Osteoblast (primary cell): Measurements from ENCODE around the gene CPED1. TPM values are rescaled to one million over a fixed set of nuclear protein-coding genes. Genes with fewer than 3 reads are reported as not detected.
"Not testable (repeated sequence)": the region's sequence is repeated elsewhere in the genome, so short reads cannot be mapped to it uniquely, and the experiment has no call there.

Experiments
- DNase-seq: peaks from one replicate; pipeline ENCODE4 v3.0.0; 2011; ENCODE audit warnings: low spot score, mixed read lengths; ENCODE audit not compliant: insufficient read length; ENCODE audit errors: missing footprints
- H2AFZ ChIP-seq: 2 replicates; pipeline ENCODE4 v1.6.0; 2011; ENCODE audit warnings: mild to moderate bottlenecking, low read length
- H3K27ac ChIP-seq: 2 replicates; pipeline ENCODE4 v1.5.1; 2011; ENCODE audit warnings: mild to moderate bottlenecking, low read depth, low read length, moderate library complexity
- H3K27me3 ChIP-seq: 2 replicates; pipeline ENCODE4 v1.6.0; 2012; ENCODE audit warnings: mild to moderate bottlenecking, control low read depth, inconsistent platforms, low read length, moderate library complexity; ENCODE audit not compliant: insufficient read depth
- H3K36me3 ChIP-seq: 2 replicates; pipeline ENCODE4 v1.5.1; 2011; ENCODE audit warnings: mild to moderate bottlenecking, low read length, control low read depth, moderate library complexity; ENCODE audit not compliant: insufficient read depth
- H3K4me1 ChIP-seq: 2 replicates; pipeline ENCODE4 v1.5.1; 2011; ENCODE audit warnings: mild to moderate bottlenecking, low read length, control low read depth, moderate library complexity; ENCODE audit not compliant: insufficient read depth
- H3K4me2 ChIP-seq: 2 replicates; pipeline ENCODE4 v1.6.0; 2011; ENCODE audit warnings: mild to moderate bottlenecking, low read length; ENCODE audit not compliant: insufficient read depth
- H3K4me3 ChIP-seq: fragments of 200-600 bp; sonication (generic); 3 replicates; pipeline ENCODE4 v1.5.1; 2012; ENCODE audit warnings: mild to moderate bottlenecking, low read length, inconsistent platforms; ENCODE audit not compliant: insufficient read depth
- H3K79me2 ChIP-seq: 2 replicates; pipeline ENCODE4 v1.6.0; 2012; ENCODE audit warnings: mild to moderate bottlenecking, low read length, control low read depth, inconsistent platforms; ENCODE audit not compliant: insufficient read depth
- H3K9me3 ChIP-seq: 2 replicates; pipeline ENCODE4 v1.5.1; 2011; ENCODE audit warnings: low read depth, low read length, control low read depth
- H4K20me1 ChIP-seq: 2 replicates; pipeline ENCODE4 v1.6.0; 2012; ENCODE audit warnings: mild to moderate bottlenecking, low read length, control low read depth; ENCODE audit not compliant: insufficient read depth
- CTCF ChIP-seq: IDR thresholded peaks from 2 replicates; pipeline ENCODE4 v1.5.1; 2011; ENCODE audit warnings: mild to moderate bottlenecking, low read depth, low read length, moderate library complexity; ENCODE audit errors: extremely low read depth
- total RNA-seq: library from RNA; depleted of rRNA; stranded (reverse); fragments of >200 nt; gene quantifications from 2 replicates; pipeline ENCODE4 v1.2.3, GENCODE V29; 2012

Gene CPED1
- total RNA-seq, 1 donor: 30.8 TPM

DNA sequence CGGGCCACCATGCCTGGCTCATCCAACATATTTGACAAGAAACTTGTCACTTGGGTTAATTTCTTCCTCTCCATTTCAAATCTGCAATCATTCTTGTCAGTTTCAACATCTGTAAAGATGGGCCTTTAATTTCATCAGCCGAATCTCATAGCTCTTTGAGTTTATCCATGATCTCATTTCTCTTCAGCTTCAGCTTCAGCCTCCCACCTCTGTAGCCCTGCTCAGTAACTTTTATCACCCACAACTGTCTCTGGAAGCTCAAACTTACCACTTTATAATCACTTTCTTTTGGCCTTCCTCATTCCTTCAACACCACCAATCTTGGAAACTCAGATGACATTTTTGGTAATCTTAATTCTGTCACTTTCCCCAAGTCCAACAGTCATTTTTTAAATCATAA lies 83.2 kb downstream of the CPED1 start:
- Histone ChIP-seq H3K79me2 (peaks cover 2% of the 10 kb centered on the region), H3K4me2 (no peak overlapping the region), H3K27ac (no peak overlapping the region), H3K27me3 (no peaks in the 10 kb centered on the region), H2AFZ (no peak overlapping the region), H4K20me1 (no peaks in the 10 kb centered on the region), H3K9me3 (no peaks in the 10 kb centered on the region), H3K36me3 (no peaks in the 10 kb centered on the region), H3K4me1 (peaks cover 15% of the 10 kb centered on the region), H3K4me3 (no peak overlapping the region)
- DNase-seq: no peak
- TF ChIP-seq CTCF: no peak

GRCh38 chr7:121072826-121073225 lies 84.3 kb downstream of the CPED1 start:
- Histone ChIP-seq H3K27me3 (no peaks in the 10 kb centered on the region), H3K9me3 (no peaks in the 10 kb centered on the region), H3K36me3 (no peaks in the 10 kb centered on the region), H3K4me2 (no peak overlapping the region), H4K20me1 (no peaks in the 10 kb centered on the region), H3K4me1 (peaks cover 18% of the 10 kb centered on the region), H3K4me3 (no peak overlapping the region), H3K27ac (no peak overlapping the region), H3K79me2 (no peaks in the 10 kb centered on the region), H2AFZ (no peak overlapping the region)
- DNase-seq: no peak
- TF ChIP-seq CTCF: no peak

- H3K36me3 ChIP-seq: no peaks in the 10 kb centered on the region
- H3K79me2 ChIP-seq: no peaks in the 10 kb centered on the region
- H3K27me3 ChIP-seq: no peaks in the 10 kb centered on the region
- H2AFZ ChIP-seq: no peak overlapping the region
- no peak overlapping the region for H3K4me3 ChIP-seq
- no peak for DNase-seq
- H3K4me2 ChIP-seq: no peak overlapping the region
- TF ChIP-seq CTCF: no peak
- no peaks in the 10 kb centered on the region for H4K20me1 ChIP-seq
- no peaks in the 10 kb centered on the region for H3K9me3 ChIP-seq
- H3K4me1 ChIP-seq: peaks cover 18% of the 10 kb centered on the region
- no peak overlapping the region for H3K27ac ChIP-seq
Measured at GRCh38 chr7:121073463-121074099, 85.1 kb downstream of the CPED1 start.

DNA sequence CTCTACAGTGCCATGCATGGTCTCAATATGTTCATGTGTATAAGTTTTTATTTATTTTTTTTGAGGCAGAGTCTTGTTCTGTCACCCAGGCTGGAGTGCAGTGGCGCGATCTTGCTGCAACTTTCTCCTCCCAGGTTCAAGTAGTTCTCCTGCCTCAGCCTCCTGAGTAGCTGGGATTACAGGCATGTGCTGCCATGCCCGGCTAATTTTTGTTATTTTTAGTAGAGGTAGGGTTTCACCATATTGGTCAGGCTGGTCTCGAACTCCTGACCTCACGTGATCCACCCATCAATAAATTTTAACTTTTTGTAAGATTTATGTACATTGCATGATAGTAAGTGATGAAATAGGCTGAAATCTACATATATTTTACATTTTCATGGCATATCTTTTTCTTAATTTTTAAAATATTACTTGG lies 86.9 kb downstream of the CPED1 start:
- not testable (repeated sequence) for H3K79me2 ChIP-seq, H3K9me3 ChIP-seq, H4K20me1 ChIP-seq, DNase-seq, H3K27ac ChIP-seq, H3K4me2 ChIP-seq, H3K36me3 ChIP-seq, H3K27me3 ChIP-seq, H3K4me3 ChIP-seq, H2AFZ ChIP-seq
- peaks cover 12% of the 10 kb centered on the region for H3K4me1 ChIP-seq
